ENCODE results near the gene PRPF8. TPM values are rescaled to one million over a fixed set of nuclear protein-coding genes. Genes with fewer than 3 reads are reported as not detected.
A peak's percentile ranks its signal among the peaks of the same experiment; 100 is the strongest.

The PRPF8 gene
- total and polyA plus RNA-seq, 2 donors (not counting 1 experiment from before 2014, with no cell fraction given) = 177 to 423 TPM

- peak overlapping the region; percentile 27 for H3K27ac Mint-ChIP-seq
- Histone ChIP-seq H3K4me3 (ENCODE audit: control extremely low read depth in 1 of 5, extremely low read depth in 1 of 5, insufficient read depth in 1 of 5, low read depth in 2 of 5, low read length in 4 of 5) (no peak overlapping the region), H3K36me3 (replicated peaks in 1 of 2; ENCODE audit: control extremely low read depth in 1 of 2, control insufficient read depth in 1 of 2, extremely low read depth in 1 of 2, insufficient read depth in 2 of 2, low read length in 1 of 2) (no peaks in the 10 kb centered on the region), H2AFZ (ENCODE audit: insufficient read depth, low read depth, low read length, poor library complexity, severe bottlenecking) (no peak overlapping the region), H3K4me1 (ENCODE audit: control insufficient read depth in 2 of 2, insufficient read depth in 2 of 2, low read length in 2 of 2) (peaks cover 18 to 19% of the 10 kb centered on the region in 2 donors), H3K27me3 (replicated peaks in 1 of 4; ENCODE audit: control extremely low read depth in 1 of 4, control insufficient read depth in 3 of 4, insufficient read depth in 4 of 4, low read length in 3 of 4) (peaks cover 0 to 3% (median 0%) of the 10 kb centered on the region in 4 experiments), H3K9me3 (ENCODE audit: control extremely low read depth in 1 of 3, control insufficient read depth in 2 of 3, insufficient read depth in 1 of 3, low read length in 2 of 3) (peaks cover 0 to 5% (median 0%) of the 10 kb centered on the region in 3 donors), H3K9ac (ENCODE audit: low read length) (no peak overlapping the region), H3K4me2 (replicated peaks; ENCODE audit: low read depth, low read length, poor library complexity, severe bottlenecking) (no peak overlapping the region), H3K27ac (ENCODE audit: low read length in 2 of 2) (no peak overlapping the region), H3K79me2 (ENCODE audit: control insufficient read depth, insufficient read depth, low read length) (no peaks in the 10 kb centered on the region), H4K20me1 (ENCODE audit: control insufficient read depth, insufficient read depth, low read length, poor library complexity, severe bottlenecking) (no peaks in the 10 kb centered on the region)
- ChIA-PET POLR2A (interaction anchor here (1.1 to 3.7 kb wide), 2 partner anchors 9 to 11 kb away, joined by 3 to 14 read pairs; partner anchors contain the start of genes RILP and SLC43A2), CTCF (interaction anchor here (2.2 to 3.1 kb wide), 2 partner anchors 10 to 66 kb away, joined by 8 to 16 read pairs; partner anchors contain the start of gene SLC43A2)
- ATAC-seq (ENCODE audit: low read depth) (no peak), DNase-seq (no peak)
- H3K9me3 Mint-ChIP-seq (ENCODE audit: insufficient read depth) = no peaks in the 10 kb centered on the region
- TF ChIP-seq, protein P1, sequence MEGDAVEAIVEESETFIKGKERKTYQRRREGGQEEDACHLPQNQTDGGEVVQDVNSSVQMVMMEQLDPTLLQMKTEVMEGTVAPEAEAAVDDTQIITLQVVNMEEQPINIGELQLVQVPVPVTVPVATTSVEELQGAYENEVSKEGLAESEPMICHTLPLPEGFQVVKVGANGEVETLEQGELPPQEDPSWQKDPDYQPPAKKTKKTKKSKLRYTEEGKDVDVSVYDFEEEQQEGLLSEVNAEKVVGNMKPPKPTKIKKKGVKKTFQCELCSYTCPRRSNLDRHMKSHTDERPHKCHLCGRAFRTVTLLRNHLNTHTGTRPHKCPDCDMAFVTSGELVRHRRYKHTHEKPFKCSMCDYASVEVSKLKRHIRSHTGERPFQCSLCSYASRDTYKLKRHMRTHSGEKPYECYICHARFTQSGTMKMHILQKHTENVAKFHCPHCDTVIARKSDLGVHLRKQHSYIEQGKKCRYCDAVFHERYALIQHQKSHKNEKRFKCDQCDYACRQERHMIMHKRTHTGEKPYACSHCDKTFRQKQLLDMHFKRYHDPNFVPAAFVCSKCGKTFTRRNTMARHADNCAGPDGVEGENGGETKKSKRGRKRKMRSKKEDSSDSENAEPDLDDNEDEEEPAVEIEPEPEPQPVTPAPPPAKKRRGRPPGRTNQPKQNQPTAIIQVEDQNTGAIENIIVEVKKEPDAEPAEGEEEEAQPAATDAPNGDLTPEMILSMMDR (IDR thresholded peaks at IDR 0.05) = no peak
- no peak for TF ChIP-seq EZH2 (IDR thresholded peaks at IDR 0.05; ENCODE audit: borderline replicate concordance, insufficient read depth, low read depth, low read length, poor library complexity, severe bottlenecking)
- H3K4me1 Mint-ChIP-seq = peaks cover 17% of the 10 kb centered on the region
- H3K4me3 Mint-ChIP-seq = no peak overlapping the region
- 91% methylated on average over 15 of the region's 23 CpGs for WGBS (ENCODE audit: insufficient coverage)
- no peaks in the 10 kb centered on the region for H3K27me3 Mint-ChIP-seq
- intact Hi-C loops (cut with micrococcal nuclease) = no loop called here
Measured at GRCh38 chr17:1640329-1641064, 44.2 kb downstream of the PRPF8 start.

Data from B cell (primary cell).